Activated CD4-positive, alpha-beta T cell treated with anti-CD3 and anti-CD28 coated beads for 4 hours (primary cell): ENCODE measurements around the gene C1orf122.

Source experiments
- DNase-seq, 2 donors: peaks; one replicate each; pipeline ENCODE4 v3.0.0-alpha.2; 2020

Gene C1orf122

DNA sequence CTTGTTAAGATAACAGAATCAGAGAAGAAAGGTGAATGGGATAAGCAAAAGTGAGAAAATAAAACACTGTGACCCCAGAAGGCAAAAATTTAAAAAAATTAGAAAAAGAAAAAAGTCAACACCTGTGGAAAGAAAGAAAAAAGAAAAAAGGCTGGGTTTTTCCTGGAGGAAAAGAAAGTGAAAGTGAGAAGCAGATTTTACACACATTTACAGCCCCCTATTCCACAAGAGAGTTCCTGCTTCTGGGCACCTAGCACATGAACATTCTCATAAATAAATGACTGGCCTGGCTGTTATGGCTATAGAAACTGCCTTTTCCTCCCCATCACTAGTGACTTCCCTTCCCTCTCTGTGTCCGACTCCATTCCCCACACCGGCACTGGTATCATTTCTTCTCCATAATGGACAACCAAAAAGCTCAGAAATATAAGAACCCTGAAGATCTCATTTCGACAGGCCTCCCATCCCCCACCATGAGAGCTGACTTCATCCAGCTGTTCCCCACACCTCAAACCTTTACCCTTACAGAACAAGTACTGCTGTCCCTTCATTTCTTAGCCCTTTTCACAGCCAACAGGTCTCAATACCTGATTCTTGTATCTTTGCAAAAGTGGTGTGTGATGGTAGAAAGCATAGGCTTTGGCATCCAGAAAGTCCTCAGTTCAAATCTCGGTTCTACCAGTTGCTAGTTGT, 39.2 kb downstream of the C1orf122 start:
- no peak for DNase-seq

DNA sequence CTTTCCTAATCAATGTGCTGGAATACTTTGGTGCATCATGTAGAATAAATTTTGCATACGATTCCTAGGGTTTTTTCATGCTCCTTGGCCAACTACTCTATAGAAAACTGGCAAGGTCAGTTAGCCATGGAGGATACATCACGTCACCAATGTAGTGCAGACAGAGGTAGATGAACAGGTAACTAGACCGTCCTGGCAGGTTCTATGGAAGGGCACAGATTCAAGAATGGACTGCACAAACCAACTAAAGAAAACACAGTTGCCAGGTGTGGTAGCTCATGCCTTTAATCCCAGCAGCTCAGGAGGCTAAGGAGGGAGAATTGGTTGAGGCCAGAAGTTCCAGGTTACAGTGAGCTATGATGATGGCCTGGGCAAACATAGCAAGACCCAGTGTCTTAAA, 41.9 kb downstream of the C1orf122 start:
- DNase-seq: no peak

DNA sequence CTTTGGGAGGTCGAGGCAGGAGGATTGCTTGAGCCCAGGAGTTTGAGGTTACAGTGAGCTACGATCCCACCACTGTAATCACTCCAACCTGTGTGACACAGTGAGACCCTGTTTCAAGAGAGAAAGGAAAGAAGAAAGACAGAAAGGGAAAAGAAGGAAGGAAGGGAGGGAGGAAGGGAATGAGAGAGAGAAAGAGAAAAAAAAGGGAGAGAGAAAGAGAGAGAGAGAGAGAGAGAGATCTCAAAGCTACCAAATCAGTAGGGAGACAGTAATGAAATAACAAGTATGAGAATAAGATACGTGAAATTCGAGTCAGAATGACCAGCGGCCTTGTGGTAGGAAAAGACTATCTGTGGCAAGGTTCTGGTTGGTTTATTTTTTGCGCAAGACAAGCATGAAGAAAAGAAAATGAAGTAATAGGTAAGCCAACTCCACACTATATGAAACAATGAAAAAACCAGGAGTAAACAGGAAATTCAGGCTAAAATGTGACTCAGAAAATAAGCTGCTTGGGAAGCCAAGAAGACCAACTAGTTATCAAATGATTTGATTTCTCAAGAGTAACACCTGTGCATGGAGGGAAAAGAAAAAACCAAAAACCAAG, 42.9 kb downstream of the C1orf122 start:
- no peak for DNase-seq

DNA sequence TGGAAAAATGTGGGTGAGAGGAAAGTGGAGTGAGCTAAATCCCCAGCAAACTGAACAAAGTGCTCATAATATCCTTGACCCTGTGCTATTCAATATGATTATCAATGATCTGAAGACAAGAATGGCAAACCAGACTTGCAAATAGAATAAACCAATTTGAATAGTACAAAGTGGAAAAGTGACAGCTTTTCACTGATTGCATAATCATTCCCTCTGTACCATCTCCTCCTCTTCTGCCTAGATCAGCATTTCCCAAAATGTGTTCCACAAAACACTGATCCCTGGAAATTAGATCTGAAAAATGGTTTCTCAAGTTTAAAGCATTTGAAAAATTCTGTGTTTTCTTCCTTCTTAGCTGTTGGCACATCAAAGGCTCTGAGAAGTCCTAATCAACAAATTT, 43.7 kb downstream of the C1orf122 start:
- no peak for DNase-seq

DNA sequence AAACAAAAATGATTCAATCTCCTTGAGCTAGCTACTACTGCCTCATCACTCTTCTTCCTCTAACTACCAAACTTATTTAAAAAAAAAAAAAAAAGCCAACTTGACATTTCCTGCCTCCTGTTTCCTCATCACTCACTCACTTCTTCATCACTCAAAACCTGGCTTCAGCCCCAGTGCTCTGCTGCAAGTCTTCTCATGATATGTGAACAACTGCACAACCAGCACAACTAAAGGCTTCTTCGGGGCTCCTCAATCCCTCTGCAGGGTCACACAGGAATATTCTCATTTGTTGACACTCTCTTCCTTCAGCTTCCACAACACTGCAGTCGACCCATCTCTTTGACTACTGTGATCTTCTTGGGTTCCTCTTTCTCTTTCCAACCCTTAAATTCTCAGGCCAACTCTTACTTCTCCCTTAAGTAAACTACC, 44.2 kb downstream of the C1orf122 start:
- DNase-seq: no peak

DNA sequence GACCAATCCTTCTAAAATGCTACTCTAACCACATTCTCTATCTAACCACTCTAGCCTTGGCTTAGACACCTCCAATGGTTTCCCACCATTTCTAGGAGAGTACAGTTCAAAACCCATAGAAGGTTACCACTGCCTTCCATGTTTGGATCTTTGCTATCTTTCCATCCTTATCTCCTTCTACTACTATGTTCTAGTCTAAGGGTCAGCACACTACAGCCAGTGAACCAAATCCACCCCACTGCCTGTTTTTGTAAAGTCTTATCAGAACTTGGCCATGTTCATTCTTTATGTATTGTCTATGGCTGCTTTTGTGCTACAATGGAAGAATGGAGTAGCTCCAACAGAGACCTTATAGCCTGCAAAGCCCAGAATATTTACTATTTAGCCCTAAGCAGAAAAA, 45.6 kb downstream of the C1orf122 start:
- DNase-seq: no peak

DNA sequence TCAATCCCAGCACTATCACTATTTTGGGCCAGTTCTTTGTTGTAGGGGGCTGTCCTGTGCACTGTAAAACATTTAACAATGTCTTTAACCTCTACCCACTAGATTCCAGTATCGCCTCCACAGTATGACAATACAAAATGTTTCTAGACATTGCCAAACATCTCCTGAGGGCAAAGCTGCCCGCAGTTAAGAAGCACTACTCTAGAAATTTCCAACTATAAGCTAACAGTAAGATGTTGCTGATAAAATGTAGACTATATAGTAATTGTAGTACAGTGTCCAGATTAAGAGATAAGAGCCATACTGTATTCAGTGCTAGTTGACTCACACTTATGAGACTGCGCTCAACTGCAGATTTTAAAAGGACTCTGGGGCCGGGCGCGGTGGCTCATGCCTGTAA, 46.8 kb downstream of the C1orf122 start:
- no peak for DNase-seq
